Sciatic nerve (tissue), 2 donors: ENCODE data around the gene BCOR. TPM values are rescaled to one million over a fixed set of nuclear protein-coding genes. Genes with fewer than 3 reads are reported as not detected.

Experiments used
- ATAC-seq: fragments of 200-7000 bp; cut with Tn5 transposase; one replicate; pipeline ENCODE4 v1.9.1; 2020; ENCODE audit warnings: mild to moderate bottlenecking, moderate library complexity
- DNase-seq: peaks from one replicate; pipeline ENCODE4 v3.0.0-alpha.2; 2020; ENCODE audit warnings: low spot score
- intact Hi-C: fragments of 100-400 bp; cut with DNase I; formaldehyde crosslinking; loops from one replicate; pipeline ENCODE4 v1.14.2; 2022
- total RNA-seq: library from RNA; stranded (reverse); fragmentation: NEBNext Ultra II Directional; extraction: Animal tissue kit (Norgen Biotek cat#: 25700); gene quantifications from one replicate; pipeline ENCODE4 v1.2.1, GENCODE V29; 2021
- donor health status: DM: no; HTN: no; CAD: no.
- donor health status: DM: no; HTN: no; CAD: no.

BCOR gene
- total RNA-seq, 1 donor from 2014 or later: 42.0 TPM

- DNase-seq (no peak), ATAC-seq (no peak)
- intact Hi-C loops: no loop called here
Measured at GRCh38 chrX:40057405-40057804, 40.4 kb downstream of the BCOR start.

DNA sequence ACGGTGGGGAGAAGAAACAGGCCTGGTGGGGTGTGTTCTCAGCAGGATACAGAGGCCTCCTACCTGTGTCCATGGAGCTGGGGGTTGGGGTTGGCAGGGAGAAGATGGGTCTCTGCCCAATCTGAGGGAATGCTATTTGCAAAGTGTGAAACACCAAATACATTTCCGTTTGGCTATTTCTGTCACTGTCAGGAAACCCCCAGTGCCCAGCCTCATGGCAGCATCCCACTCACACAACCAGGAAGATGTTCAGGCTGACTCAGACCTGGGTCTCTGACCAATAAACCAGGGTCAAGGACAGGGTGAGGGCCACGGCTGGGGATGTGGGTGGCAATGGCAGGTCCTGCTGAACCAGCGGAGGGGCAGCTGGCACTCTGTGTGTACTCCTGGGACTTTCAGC lies 41.3 kb downstream of the BCOR start:
- intact Hi-C loops: no loop called here
- ATAC-seq (no peak), DNase-seq (no peak)

DNA sequence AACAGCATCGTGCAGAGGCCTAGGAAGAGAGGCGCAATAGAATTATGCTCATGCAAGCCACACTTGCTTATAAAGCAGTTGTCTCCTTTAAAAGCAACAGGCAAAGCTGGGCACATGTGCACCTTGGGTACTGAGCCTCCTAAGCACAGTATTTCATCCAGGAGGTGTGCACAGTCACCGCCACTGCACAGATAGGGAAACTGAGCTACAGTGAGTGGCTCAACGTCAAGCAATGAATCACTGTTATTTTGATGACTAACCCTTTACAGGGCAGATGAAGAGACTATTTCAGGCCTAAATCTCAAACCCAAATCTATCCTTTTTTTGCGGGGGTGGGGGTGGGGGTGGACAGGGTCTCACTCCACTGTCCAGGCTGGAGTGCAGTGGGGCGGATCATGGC lies 42.3 kb downstream of the BCOR start:
- intact Hi-C loops: no loop called here
- ATAC-seq: no peak
- no peak for DNase-seq

DNA sequence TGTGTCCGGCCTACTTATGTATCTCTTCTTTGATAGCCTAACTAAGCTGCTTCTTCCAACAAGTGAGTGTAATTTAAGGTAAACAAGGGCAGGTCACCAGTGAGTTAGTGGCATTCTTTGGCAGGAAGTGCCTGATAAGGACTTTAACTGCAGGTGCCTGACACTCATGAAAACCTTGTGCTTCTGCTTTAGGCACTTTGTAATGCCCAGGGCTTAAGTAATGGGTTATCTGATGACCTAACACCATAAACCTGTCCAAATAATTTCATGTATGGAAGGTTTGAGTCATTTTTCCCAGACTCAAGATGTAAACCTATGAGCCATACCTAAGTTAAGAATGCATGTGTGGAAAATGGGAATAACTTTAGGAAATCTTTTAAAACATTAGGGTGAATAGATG lies 43.0 kb downstream of the BCOR start:
- no peak for ATAC-seq
- intact Hi-C loops: no loop called here
- no peak for DNase-seq

- ATAC-seq (no peak), DNase-seq (no peak)
- intact Hi-C loops: no loop called here
Measured at GRCh38 chrX:40050532-40050931, 47.2 kb downstream of the BCOR start.

GRCh38 chrX:40049084-40049641 lies 48.6 kb downstream of the BCOR start:
- ATAC-seq (no peak), DNase-seq (no peak)
- intact Hi-C loops: no loop called here

- intact Hi-C loops: no loop called here
- ATAC-seq (no peak), DNase-seq (no peak)
Measured at GRCh38 chrX:40047485-40047884, 50.3 kb downstream of the BCOR start.

- DNase-seq (no peak), ATAC-seq (no peak)
- intact Hi-C loops: no loop called here
Measured at GRCh38 chrX:40043895-40044294, 53.9 kb downstream of the BCOR start.

GRCh38 chrX:40041915-40042314 lies 55.8 kb downstream of the BCOR start:
- no peak for DNase-seq
- intact Hi-C loops: no loop called here
- ATAC-seq: no peak

DNA sequence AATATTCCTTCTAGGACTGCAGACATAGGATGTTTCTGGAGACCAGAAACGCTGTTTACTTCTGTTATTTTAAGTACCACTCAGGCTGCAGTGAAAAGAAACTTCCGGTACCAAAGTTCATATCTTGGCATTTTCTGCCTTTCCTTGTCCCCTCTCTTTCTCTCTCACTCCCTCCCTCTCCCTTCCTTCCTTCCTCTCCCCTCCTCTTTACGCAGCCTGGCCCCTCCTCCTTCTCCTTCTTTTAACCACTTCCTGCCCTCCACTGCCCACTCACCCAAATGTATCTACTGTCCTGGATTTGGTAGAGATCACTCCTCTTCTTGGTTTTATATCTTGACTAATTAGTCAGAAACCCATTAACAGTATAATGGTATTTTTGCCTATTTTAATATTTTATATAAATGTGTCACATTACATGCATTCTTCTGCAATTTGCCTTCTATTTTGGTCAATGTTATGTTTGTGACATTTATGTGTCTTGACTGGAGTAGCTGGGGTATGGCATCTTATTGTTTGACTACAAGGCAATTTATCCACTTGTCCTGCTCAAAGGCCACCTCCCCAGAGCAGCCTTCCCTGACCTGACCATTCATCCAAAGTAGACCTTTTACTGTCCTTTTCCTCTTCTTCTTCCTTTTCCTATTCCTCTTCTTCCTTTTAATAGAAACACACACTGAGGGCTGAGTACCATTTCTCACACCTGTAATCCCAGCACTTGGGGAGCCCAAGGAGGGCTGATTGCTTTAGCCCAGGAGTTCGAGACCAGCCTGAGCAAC lies 56.9 kb downstream of the BCOR start:
- DNase-seq: no peak
- intact Hi-C loops: no loop called here

GRCh38 chrX:40039887-40040286 lies 57.9 kb downstream of the BCOR start:
- no peak for ATAC-seq
- no peak for DNase-seq
- intact Hi-C loops: no loop called here

More for the DNA sequence above, 56.9 kb downstream of the BCOR start:
- ATAC-seq: no peak

GRCh38 chrX:40037367-40037766 lies 60.4 kb downstream of the BCOR start:
- ATAC-seq (no peak), DNase-seq (no peak)
- intact Hi-C loops: no loop called here

DNA sequence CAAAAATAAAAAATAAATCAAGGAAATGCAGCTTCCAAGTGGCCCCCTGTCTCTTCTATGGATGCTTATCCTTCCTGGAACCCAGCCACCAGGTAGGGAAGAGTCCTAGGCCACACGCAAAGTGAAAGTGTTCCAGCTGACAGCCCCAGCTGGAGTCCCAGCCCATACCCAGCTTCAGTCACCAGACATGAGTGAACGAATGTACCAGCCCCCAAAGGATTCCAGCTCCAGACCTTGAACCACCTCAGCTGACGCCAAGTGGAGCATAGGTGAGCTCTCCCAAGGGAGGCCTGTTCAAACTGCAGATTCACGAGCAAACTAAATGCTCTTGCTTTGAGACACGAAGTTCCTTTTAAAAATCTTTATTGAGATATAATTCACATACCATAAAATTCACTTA lies 62.0 kb downstream of the BCOR start:
- no peak for ATAC-seq
- no peak for DNase-seq
- intact Hi-C loops: no loop called here

DNA sequence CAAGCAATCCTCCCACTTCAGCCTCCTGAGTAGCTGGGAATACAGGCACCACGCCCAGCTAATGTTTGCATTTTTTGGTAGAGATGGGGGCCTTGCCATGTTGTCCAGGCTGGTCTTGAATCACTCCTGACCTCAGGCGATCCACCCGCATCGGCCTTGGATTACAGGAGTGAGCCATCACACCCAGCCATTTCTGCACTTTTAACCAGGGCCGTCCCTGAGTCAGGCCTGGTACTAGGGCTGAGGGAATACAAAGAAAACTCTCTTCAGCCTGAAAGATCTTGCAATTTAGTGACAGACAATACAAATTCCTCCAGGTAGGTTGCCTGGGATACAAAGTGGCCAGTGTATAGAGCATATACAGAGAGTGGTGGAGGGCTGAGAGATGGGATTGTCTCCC lies 65.8 kb downstream of the BCOR start:
- DNase-seq (no peak), ATAC-seq (no peak)
- intact Hi-C loops: no loop called here

DNA sequence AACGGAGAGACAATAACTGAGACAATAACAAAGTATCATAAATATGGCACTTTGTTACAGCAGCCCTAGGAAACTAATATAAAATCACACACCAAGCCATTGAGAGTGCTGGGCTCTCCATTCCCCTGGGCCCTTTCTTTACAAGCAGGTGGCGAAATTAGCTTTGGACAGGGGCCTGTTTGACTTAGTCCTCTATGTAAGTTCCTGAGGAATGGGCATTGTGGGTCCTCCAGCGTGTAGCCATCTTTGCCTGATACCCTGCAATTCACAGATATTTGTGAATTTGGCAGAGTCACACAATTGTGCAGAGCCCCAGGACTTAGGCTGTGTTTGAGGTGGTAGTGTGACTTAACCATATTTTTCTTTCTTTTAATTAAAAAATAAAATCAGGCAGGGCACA lies 67.6 kb downstream of the BCOR start:
- intact Hi-C loops: no loop called here

GRCh38 chrX:40022421-40022820 lies 75.3 kb downstream of the BCOR start:
- DNase-seq (no peak), ATAC-seq (no peak)
- intact Hi-C loops: no loop called here

More for the DNA sequence above, 67.6 kb downstream of the BCOR start:
- no peak for DNase-seq
- no peak for ATAC-seq

- DNase-seq (no peak), ATAC-seq (no peak)
- intact Hi-C loops: no loop called here
Measured at GRCh38 chrX:40021647-40022046, 76.1 kb downstream of the BCOR start.

DNA sequence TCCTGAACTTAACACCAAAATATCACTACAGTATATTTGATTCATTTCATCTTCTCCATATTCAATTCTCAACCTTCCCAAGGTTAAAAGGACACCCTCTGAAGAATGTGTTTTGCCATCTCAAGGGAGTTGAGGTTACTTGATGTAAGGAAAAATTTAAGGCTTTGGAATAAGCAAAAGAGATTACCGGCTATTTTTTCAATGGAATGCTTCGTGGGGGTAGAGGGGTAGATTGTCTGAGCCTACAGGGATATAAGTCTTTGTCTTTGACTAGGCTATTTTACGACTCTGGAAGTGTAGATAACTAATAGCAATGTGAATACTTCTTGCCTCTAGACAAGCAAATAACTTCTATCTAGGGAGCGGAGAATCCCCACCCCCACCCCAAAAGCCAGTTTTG lies 78.2 kb downstream of the BCOR start:
- no peak for DNase-seq
- ATAC-seq: no peak
- intact Hi-C loops: loop anchor here (10.0 kb wide), 1 partner anchor 85 kb away; no protein-coding TSS in a partner anchor

GRCh38 chrX:40018041-40018440 lies 79.7 kb downstream of the BCOR start:
- no peak for ATAC-seq
- intact Hi-C loops: loop anchor here (10.0 kb wide), 1 partner anchor 87 kb away; no protein-coding TSS in a partner anchor
- no peak for DNase-seq

DNA sequence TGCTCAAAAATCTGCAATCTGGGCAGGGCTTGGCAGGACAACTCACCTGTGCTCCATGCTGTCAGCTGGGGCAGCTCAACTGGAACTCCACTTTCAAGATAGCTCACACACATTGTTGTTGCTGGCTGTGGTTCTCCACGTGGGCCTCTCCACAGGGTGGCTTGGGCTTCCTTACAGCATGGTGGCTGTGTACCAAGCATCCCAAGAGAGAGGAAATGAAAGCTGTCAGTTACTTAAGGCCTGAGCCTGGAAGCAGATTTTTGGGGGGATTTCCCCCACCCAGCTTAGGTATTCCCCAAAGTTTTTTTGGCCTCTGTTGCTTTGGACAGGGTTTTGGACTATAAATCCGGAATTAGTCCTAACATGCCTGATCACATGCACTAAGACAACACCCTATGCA lies 81.0 kb downstream of the BCOR start:
- intact Hi-C loops: loop anchor here (10.0 kb wide), 1 partner anchor 88 kb away; no protein-coding TSS in a partner anchor
- ATAC-seq: no peak

GRCh38 chrX:40015693-40016092 lies 82.1 kb downstream of the BCOR start:
- ATAC-seq: no peak
- intact Hi-C loops: loop anchor here (10.0 kb wide), 1 partner anchor 89 kb away; no protein-coding TSS in a partner anchor
- DNase-seq: no peak

More for the DNA sequence above, 81.0 kb downstream of the BCOR start:
- DNase-seq: no peak
